Upper lobe of left lung (tissue), 4 donors: ENCODE results near the gene MAN1B1.

Experiments used
- CTCF ChIP-seq, 6 experiments: fragments of 450-650 bp in 4 of 6; fragments of 200-600 bp in 2 of 6; sonication (generic) in 2 of 6; IDR thresholded peaks; one replicate each; pipeline ENCODE4 v1.5.1; 2016 to 2019; ENCODE audit warnings: antibody characterized with exemption in 6 of 6
- POLR2A ChIP-seq, 4 donors: fragments of 450-650 bp; IDR thresholded peaks; one replicate each; pipeline ENCODE4 v1.5.1; 2016 to 2017; ENCODE audit warnings: antibody characterized with exemption in 4 of 4, mild to moderate bottlenecking in 2 of 4

- TF ChIP-seq CTCF (IDR thresholded peaks at IDR 0.05) (no peak), POLR2A (IDR thresholded peaks at IDR 0.05) (no peak)
Observed at GRCh38 chr9:137080260-137081122, 6.3 kb upstream of the MAN1B1 start.
